LNCaP clone FGC (cell line): ENCODE measurements around the gene NALCN.

Experiments
- DNase-seq: peaks from one replicate; pipeline ENCODE4 v3.0.0-alpha.2; 2011; ENCODE audit warnings: low read depth
- H3K4me3 ChIP-seq: 2 replicates; pipeline ENCODE4 v1.5.1; 2011; ENCODE audit warnings: mild to moderate bottlenecking, low read depth, low read length, control low read depth
- TF ChIP-seq, protein P1 (sequence below): IDR thresholded peaks from 2 replicates; pipeline ENCODE4 v1.5.1; 2012; ENCODE audit warnings: mild to moderate bottlenecking; ENCODE audit not compliant: control insufficient read depth, insufficient read depth; ENCODE audit errors: extremely low read depth

The NALCN gene

GRCh38 chr13:101053301-101054093 lies 362.8 kb downstream of the NALCN start:
- no peak for DNase-seq
- TF ChIP-seq, protein P1, sequence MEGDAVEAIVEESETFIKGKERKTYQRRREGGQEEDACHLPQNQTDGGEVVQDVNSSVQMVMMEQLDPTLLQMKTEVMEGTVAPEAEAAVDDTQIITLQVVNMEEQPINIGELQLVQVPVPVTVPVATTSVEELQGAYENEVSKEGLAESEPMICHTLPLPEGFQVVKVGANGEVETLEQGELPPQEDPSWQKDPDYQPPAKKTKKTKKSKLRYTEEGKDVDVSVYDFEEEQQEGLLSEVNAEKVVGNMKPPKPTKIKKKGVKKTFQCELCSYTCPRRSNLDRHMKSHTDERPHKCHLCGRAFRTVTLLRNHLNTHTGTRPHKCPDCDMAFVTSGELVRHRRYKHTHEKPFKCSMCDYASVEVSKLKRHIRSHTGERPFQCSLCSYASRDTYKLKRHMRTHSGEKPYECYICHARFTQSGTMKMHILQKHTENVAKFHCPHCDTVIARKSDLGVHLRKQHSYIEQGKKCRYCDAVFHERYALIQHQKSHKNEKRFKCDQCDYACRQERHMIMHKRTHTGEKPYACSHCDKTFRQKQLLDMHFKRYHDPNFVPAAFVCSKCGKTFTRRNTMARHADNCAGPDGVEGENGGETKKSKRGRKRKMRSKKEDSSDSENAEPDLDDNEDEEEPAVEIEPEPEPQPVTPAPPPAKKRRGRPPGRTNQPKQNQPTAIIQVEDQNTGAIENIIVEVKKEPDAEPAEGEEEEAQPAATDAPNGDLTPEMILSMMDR, result no peak
- no peak overlapping the region for H3K4me3 ChIP-seq

- TF ChIP-seq, protein P1, result no peak
- no peak for DNase-seq
Observed at GRCh38 chr13:101049166-101049850, 367.0 kb downstream of the NALCN start.

DNA sequence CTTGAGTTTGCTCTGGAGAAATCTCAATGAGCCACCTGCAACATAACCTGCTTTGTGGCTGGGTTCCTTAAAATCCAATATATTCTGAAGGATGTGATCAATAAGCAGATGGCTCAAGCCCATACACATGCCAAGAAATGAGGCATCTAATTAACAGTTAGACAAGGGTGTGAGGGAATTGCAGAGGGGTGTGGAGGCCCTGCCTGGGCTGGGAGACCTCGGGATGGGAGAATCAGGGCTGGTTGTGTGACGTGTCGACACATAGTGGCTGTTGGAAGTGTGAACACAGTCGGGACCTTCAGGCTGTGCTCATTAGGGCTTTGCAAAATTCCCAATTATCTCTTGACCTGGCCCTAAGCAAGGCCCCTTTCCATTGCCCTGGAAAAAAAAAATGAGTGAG lies 379.8 kb downstream of the NALCN start:
- DNase-seq, result no peak
- TF ChIP-seq, protein P1, result no peak
- H3K4me3 ChIP-seq, result no peak overlapping the region

More at GRCh38 chr13:101049166-101049850, 367.0 kb downstream of the NALCN start:
- no peak overlapping the region for H3K4me3 ChIP-seq

GRCh38 chr13:101035119-101035620 lies 381.1 kb downstream of the NALCN start:
- no peak overlapping the region for H3K4me3 ChIP-seq
- no peak for DNase-seq
- TF ChIP-seq, protein P1, result no peak

DNA sequence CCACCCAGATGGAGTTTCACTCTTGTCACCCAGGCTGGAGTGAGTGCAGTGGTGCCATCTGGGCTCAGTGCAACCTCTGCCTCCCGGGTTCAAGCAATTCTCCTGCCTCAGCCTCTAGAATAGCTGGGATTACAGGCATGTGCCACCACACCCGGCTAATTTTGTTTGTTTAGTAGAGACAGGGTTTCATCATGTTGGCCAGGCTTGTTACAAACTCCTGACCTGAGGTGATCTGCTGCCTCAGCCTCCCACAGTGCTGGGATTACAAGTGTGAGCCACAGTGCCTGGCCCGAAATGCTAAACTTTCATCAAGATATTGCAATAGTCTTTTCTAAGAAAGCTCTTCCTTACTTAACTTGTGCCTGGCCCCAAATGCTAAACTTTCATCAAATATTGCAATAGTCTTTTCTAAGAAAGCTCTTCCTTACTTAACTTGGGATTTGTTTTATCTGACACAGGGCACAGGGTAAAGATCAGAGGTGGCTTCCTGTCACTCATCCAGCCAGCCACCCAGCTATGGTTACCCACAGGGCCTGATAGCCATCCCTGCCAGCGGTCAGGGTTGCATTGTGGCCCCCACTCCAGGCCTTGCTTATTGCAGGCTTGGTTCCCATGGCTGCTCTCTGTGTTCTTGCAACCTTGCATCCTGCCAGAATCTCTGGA lies 389.4 kb downstream of the NALCN start:
- no peak overlapping the region for H3K4me3 ChIP-seq
- TF ChIP-seq, protein P1, result no peak
- DNase-seq, result peak; percentile 2

GRCh38 chr13:101026328-101026727 lies 390.0 kb downstream of the NALCN start:
- TF ChIP-seq, protein P1, result no peak
- H3K4me3 ChIP-seq, result no peak overlapping the region
- DNase-seq, result peak; percentile 73
